ENCODE data around the gene USP9X.
"Not testable (repeated sequence)": the region's sequence is repeated elsewhere in the genome, so short reads cannot be mapped to it uniquely, and the experiment has no call there.

Gene USP9X

DNA sequence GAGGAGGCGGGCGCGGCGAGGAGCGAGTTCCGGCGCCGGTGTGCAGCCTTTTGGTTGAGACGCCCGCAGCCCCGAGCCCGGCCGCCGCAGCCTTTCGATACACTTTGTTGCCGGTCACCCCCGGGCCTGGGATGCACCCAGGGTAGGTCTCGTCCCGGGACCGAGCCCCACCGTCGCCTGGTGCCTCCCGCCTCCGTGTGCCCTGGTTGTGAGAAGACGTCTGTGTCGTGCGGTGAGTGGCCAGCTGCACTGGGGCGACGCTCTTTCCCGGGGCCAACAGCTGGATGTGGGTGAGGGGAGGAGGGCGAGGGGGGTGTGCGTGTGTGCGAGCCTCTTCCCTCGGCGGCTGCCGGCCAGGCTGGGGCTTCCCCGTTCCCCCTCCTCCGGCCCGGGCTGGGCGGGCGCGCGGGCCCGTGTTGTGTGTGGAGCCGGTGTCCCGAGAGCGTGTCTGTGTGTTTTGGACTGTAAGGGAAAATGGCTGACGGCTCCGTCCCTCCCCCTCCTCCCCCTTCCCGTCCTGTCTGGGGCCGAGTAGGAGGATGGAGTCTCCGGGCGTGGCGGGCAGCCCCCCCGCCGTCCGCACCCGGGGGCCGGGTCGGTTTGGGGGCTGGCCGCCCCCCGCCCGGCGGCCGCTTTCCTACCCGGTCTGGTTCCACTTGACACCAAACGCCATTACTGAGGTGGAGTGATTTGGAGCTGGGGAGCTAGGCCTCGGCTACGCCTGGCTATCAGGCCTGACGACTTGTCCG, 807 bp downstream of the USP9X start:
- peak; percentile 42 for DNase-seq

DNA sequence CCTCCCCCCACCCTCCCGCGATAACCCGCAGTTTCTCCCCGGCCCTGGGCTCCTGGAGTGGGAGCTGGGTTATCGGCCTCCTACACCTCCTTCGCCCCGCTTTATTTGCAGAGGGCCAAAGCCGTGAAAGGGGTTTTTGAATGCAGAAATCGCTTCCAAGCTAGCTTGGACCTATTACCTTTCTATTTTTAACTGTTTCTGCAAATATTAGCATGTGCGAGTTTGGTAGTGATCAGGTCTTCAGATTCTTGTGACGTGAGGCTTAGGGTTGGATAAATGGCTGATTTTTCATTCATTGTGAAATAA, 1.3 kb downstream of the USP9X start:
- DNase-seq: no peak

DNA sequence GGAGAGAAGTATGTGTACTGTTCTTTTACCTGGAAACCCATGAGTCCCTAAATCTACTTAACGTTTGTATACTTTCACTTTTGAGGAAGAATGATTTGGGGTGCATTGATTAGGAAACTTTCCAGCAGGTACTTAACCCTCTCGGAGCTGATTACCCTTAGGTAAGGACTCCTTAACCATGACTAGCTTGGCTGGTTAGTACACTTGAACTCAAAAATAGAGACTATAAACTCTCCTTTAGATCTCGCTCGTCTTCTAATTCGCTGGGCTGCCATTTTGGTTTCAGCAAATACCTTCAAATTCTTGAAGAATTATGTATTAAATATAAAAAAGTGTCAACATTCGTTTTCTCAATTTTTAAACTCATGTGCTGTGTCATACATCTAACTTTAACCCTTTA, 2.0 kb downstream of the USP9X start:
- peak; percentile 20 for DNase-seq

DNA sequence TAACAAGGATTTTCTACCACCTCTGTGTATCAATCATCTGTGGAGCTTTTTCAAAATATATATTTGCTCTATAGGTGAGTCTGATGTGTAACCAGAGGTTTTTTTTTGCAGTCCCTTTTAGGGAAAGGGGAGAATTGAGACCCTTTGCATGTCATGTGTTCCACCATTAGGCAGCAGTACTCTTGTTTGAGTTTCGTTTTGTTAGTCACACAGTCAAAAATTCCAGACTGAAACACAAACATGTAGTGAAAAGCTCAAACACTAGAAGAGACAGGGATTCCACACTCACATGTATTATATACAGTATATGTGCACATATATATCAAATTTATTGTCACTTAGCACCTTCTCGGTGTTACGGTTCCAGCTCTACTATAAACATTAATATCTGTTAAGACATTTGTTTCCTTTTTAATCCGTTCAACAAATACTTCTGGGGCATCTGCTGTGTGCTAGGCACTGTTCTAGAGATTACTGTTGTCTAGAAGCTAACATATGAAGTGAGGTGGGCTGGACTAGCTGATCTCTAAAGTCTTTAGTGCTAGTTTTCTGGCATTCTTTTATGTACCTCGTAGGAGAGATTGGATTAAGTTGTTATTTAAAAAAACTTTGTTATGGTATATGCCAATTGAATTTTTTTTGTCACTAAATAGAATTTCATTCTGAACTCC, 5.5 kb downstream of the USP9X start:
- no peak for DNase-seq

DNA sequence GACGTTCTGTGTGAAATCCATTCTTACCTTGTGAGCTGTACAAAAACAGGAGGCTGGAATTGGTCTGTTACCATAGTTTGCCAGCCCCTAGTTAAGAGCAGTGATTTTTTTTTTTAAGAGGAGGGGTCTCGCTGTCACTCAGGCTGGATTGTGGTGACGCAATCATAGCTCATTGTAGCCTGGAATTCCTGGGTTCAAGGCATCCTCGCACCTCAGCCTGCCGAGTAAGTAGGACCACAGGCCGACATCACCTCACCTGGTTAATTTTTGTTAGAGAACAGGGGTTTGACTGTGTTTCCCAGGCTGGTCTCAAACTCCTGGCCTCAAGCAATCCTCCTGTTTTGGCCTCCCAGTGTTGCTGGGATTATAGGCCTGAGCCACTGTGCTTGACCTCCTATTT, 7.5 kb downstream of the USP9X start:
- no peak for DNase-seq

DNA sequence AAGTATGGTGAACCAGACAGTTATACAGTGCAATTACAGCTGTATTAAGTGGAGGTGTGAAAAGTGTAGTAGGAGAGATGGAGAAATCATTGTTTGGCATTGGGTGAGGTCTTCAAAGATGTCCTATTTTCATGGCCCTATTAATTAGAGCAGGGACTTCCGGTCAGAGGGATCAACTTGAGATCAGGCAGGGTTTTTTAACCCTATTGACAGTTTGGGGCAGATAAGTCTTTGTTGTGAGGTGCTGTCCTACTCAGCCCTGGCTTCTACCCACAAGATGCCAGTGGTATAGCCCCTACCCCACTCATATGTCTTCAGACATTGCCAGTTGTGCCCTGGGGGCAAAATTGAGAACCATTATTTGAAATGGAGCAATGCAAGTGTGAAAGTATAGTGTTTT, 9.9 kb downstream of the USP9X start:
- no peak for DNase-seq

DNA sequence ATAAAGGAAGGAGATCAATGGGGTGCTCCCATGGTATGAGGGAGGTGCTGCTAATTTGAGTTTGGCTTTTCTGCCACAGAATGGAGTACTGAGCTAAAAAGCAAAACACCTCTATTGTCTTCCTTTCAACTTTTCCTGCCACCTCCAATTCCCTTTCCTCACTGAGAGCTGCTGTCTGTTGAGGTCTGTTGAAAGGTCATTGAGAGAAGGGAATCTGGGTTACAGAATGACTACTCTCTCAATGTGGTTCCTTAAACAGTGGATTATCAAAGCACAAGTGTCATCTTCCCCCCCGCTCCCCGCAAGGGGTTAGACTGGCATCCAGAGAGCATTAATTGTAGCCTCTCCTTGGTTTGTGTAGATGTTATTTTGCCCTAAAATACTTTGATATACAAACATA, 10.7 kb downstream of the USP9X start:
- DNase-seq: no peak

DNA sequence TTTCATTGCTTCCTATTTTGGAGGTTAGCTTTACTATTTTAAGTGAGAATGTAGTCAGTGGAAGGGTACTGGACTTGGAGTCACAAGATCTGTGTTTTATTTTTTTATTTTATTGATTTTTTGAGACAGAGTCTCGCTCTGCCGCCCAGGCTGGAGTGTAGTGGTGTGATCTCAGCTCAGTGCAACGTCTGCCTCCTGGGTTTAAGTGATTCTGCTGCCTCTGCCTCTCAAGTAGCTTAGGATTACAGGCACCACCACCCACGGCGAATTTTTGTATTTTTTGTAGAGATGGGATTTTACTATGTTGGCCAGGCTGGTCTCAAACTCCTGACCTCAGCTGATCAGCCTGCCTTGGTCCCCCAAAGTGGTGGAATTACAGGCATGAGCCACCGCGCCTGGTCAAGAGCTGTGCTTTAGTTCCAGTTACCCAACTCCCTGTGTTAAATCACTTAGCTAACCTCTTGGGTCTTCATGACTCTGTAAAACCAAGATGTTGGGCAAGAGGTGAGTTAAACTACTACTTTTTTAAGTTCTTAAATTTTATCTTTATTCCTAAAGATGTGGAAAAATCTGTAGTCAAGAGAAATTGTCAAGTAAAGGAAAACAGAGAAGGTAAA, 11.2 kb downstream of the USP9X start:
- DNase-seq: no peak

DNA sequence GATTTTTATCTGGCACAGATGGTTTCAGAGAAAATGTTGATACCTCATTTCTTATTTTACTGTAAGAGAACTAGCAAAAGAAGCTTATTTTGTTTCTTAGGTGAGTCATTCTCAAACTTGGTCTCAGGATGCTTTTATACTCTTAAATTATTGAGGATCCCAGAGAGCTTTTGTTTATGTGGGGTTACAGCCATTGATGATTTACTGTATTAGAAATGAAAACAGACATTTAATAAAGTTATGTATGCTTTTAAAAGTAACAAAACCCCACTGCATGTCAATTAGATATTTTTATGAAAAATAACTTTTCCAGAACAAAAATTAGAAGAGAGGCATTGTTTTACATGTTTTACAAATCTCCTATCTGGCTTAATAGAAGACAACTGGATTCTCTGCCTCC, 12.1 kb downstream of the USP9X start:
- no peak for DNase-seq

DNA sequence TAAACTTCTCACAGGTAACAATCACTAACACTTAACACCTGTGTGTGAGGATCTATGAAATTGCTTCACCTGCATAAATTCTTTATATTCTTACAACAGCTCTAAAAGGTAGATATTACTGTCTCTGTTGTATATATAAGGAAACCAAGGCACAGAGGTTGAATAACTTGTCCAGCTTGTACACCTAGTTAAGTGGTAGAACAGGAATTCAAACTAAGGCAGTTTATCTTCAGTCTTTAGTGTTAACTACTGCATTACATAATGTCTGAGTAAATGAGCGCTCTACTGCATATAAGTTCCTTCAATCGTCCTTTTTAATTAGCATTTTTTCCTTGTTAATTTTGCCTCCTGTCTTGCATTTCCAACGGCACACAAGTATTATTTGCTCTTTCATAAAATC, 15.0 kb downstream of the USP9X start:
- no peak for DNase-seq

DNA sequence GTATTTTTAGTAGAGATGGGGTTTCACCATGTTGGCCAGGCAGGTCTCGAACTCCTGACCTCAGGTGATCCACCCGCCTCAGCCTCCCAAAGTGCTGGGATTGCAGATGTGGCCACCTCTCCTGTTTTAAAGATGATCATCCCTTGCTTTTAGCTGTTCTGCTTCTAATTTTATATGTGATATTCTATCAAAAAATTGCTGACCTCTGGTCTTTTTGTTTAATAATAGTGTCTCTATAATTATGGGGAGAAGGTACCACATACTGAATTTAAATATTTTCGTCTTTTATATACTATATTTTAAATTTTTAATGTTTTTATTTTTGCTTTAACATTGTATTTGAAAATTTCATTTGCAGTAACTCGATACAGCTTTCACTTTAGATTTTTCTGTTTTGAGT, 15.6 kb downstream of the USP9X start:
- DNase-seq: no peak

DNA sequence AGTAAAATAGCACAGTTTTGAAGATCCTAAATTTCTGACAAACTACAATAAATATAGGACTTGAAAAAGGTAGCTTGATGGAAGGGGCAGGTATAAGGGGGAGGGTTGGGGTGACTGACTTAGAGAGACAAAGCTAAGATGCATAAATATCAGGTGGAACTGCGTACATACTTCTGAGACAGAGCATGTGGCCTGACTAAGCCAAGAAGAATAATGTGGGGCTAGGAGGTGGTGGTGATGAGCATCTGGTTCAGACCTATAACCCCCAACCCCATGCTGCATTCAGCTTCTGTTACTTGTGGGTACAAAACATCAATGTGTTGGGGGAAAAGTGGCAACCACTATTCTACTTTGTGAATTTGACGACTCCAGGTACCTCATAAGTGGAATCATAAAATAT, 19.8 kb downstream of the USP9X start:
- no peak for DNase-seq

DNA sequence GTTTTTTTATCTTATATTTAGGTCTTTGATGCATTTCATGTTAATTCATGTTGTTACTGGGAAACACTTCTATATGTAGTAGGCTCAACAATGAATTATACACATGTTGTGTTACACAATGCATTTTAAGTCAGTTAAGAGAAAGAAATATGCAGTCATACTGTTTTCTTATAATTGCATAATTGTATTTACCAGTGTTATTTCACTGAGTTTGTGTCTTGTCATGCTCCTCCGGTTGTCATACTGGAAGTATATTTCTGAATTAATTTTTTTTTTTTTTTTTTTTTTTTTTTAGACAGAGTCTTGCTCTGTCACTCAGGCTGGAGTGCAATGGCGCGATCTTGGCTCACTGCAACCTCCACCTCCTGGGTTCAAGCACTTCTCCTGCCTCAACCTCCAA, 21.0 kb downstream of the USP9X start:
- not testable (repeated sequence) for DNase-seq

DNA sequence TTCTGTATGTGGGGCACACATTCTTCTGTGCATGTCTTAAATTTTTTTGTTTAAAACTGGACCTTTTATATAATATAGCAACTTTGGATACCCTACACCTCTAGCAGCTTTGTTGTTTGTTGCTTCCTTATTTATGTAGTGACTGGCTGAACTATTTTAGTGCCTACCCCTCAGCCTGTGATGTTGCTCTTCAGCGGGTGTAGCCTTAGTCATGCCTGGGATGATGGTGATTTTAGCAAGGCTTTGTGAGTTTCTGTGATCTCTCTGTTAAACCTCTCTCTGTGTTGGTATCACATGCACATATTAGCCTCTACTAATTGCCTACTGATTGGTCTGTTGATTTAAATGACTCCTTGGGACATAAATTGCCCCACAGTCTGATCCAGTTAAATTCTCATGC, 22.8 kb downstream of the USP9X start:
- no peak for DNase-seq

DNA sequence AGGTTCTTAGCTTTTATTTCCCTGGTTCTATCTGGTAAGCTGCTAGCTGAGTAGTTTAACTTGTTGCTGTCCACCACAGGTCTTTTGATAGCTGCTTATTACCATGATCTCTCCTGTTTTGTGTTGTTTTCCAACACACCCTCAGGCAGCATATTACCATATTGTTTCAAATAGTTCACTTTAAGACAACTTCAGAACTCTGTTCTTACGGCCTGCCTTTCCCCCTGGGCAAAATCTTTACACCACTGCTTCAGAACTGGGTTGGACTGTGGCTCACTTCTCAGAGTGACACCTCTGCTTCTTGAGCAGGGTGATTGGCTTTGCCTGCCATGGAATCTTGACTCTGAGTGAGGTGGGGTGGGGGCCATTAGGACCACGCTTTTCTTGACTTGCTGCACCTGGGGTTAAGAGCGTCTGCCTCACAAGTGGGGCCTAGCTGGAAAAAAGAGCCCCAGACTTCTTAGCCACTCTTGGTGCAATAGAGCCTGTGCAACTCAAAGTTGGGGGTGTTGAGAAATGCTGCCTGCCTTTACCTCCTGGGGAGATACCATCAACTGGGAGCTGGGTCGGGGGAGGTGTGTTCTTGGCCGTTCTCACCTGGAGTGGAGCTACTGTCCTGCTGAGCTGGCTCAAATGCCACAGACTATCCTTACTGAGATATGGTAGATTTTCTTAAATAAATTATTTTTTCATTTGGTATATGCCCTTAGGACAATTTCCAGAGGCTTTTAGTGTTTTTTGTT, 23.4 kb downstream of the USP9X start:
- no peak for DNase-seq

DNA sequence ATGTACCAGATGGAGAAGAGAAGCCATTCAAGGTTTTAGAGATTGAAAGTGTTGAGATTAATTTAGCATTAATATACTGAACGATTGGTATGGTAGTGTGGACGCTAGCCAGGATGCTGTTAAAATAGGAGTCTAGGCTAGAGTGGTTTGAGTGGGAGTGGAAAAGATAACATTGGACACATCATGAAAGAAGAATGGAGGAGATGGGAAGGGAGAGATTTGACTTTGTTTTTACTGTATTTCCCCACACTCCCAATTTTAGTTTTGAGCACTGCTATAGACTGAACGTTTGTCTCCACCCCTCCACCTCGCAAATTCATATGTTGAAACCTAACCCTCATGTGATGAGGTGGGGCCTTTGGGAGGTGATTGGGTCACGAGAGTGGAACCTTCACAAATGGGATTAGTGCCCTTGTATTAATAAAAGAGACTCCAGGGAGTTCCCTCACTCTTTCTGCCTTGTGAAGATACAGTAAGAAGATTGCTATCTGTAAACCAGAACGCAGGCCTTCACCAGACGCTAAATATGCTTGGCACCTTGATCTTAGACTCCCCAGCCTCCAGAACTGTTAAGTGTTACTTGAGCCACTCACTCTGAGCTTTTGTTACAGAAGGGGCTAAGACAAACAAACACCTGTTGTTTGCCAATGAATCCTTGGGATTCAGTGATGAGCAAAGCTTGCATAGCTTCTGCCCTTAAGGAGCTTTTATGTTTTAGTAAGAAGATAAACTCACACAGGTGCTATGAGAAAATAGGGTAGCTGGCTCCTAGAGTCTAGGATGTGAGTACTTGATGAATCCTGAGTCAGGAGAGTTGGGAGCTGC, 25.8 kb downstream of the USP9X start:
- DNase-seq: no peak

DNA sequence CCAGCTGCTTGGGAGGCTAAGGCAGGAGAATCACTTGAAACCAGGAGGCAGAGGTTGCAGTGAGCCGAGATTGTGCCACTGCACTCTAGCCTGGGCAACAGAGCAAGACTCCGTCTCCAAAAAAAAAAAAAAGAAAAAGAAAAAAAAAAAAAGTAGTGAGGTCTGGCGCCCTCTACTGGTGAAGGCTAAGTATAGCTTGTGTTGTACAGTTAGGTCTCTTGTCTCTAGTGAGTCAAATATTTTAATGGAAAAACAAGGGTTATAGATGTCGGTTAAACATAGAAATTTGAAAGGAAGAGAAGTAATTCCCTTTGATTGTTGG, 29.8 kb downstream of the USP9X start:
- peak; percentile 12 for DNase-seq

DNA sequence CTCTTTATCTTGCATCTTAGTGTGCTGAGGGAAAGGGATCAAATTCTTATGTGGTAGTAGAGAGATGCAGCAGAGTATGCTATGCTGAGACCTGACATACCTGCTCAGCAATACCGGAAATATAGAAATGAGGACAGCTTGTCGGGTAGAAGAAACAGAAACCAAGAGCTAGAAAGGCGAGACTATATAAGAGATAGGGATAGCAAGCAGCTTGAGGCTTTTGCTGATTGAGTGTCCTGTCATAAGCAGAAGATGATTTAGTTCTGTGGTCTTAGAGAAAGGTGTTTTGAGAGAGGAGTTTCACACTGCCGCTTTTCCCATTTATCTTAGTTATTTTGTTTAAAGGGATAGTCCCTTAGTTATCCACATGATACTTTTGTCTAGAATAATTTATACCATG, 31.7 kb downstream of the USP9X start:
- DNase-seq: no peak

DNA sequence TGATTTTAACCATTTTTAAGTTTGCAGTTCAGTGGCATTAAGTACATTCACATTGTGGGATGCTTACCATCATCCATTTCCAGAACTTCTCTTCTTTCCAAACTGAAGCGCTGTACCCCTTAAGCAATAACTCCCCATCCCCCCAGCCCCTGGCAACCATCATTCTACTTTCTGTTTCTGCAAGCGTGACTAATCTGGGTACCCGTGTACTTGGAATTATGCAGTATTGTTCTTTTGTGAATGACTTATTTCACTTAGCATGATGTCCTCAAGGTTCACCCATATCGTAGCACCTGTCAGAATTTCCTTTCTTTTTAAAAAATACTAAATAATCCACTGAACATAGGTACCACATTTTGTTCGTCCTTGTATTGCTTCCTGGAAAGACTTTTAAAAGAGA, 32.9 kb downstream of the USP9X start:
- no peak for DNase-seq

DNA sequence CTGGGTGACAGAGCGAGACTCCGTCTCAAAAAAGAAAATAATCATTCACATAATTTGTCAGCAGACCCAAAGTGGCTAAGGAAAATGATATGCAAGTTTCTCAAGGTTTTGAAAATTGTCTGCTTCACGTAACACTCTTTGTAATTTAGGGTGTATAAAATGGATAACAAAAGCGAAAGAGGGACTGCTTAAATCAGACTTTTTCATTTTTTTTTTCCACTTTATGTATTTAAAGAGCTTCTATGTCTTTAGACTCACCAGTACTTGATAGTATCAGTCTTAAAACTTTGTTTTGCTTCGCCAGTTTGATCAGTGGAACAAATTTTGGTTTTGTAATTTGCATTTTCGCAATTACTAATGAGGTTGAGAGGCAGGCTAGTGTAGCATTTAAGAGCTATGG, 34.6 kb downstream of the USP9X start:
- no peak for DNase-seq

DNA sequence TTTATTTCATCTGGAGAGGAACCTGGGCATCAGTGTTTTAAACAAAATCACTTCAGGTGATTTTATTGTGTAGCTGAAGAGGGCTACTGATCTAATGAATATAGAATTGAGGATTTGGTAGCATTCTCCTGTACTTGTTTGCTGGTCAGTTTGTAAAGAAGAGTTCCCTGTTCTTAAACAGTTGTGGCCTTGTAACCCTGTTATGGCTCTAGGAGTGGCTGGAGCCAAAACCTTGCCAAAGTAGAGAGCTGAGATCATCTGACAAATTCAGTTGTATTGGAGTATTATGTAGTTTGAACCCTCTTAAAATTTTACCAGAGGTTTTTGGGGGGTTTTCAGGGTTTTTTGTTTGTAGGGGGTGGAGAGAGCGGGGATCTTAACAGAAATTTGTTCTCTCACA, 36.5 kb downstream of the USP9X start:
- no peak for DNase-seq

DNA sequence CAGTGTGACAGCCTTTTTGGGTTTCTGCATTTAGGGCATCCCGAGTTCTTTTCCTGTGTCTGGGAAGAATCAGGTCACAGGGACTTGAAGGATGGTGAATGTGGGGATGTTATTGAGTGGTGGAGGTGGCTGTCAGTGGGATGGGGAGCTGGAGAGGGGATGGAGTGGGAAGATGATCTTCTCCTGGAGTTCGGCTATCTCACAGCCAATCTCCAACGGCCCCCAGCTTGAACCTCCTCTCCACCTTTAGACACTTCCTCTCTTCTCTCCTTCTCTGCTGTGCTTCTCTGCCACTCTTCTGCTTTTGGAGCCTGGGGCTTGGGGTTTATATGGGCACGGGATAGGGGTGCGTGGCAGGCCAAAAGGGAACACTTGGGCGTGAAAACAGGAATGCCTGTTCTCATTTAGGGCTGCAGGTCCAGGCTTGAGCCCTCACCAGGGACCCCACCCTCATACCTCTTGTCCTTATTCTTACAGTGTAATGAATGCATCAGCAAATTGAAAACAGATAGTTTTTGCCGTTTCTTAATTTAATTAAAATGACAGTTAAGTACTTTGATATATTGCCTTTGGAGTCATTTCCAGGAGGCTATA, 37.5 kb downstream of the USP9X start:
- no peak for DNase-seq

Measured in NCI-H526 treated with DMSO at 0.1 percent for 48 hours (cell line).